ENCODE measurements around the gene VIL1. TPM values are rescaled to one million over a fixed set of nuclear protein-coding genes. Genes with fewer than 3 reads are reported as not detected.

The VIL1 gene
- total RNA-seq, 2 experiments from 2014 or later, result not detected

DNA sequence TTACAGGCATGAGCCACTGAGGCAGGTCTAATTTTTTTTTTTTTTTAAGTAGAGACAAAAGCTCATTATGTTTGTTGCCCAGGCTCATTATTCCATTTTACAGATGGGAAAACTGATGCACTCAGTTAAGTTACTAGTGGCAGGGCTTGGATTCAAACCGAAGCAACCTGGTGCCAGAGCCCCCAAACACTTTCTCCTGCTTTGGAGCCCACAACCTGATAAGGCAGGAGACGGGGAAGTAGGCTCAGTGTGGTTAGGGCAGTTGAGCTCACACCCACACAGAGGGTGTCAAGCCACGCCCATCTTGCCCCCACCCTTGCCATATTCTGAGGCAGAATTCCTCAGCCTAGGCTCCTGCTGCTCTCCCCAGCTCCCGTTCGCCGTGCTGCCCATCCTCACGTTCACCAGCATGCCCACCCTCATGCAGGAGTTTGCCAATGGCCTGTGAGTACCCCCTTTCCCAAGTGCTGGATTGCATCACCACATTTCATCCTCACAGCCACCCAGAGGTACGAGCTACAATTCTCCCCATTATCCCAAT, 25.1 kb upstream of the VIL1 start:
- ChIA-PET CTCF (interaction anchor here (0.8 to 1.1 kb wide), 6 partner anchors 37 to 124 kb away, joined by 3 to 4 read pairs (median 4); partner anchors contain the start of genes AAMP, CATIP and PNKD), POLR2A (no interaction called here)

DNA sequence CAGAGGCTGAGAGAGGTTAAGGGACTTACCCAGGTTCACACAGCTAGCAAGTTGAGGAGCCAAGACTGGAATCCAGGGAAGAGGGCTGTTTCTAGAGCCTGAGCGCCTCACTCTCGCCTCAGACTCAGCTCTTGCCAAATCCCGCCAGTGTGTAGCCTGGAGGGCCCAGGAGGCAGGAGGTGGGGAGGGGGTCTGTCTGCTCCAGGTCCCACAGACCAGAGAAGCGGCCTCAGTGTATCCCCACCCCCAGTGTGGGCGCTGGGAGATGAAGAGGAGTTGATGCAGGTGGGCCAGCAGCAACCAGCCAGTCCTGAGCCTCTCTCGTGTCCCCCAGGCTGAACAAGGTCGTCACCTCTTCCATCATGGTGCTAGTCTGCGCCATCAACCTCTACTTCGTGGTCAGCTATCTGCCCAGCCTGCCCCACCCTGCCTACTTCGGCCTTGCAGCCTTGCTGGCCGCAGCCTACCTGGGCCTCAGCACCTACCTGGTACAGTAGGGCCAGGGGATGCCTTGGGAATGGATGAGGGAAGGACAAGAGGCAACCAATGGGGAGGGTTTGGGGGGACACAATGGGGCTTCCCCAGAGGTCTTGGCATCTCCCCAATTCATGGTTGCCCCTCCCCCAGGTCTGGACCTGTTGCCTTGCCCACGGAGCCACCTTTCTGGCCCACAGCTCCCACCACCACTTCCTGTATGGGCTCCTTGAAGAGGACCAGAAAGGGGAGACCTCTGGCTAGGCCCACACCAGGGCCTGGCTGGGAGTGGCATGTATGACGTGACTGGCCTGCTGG, 24.4 kb upstream of the VIL1 start:
- POLR2A ChIA-PET, result interaction anchor here (0.5 kb wide), 1 partner anchor 175 kb away, joined by 3 read pairs; no protein-coding TSS in a partner anchor
- CTCF ChIA-PET, result interaction anchor here (0.8 to 1.6 kb wide), 7 partner anchors 38 to 125 kb away, joined by 3 to 5 read pairs (median 4); partner anchors contain the start of genes AAMP, CATIP and PNKD

DNA sequence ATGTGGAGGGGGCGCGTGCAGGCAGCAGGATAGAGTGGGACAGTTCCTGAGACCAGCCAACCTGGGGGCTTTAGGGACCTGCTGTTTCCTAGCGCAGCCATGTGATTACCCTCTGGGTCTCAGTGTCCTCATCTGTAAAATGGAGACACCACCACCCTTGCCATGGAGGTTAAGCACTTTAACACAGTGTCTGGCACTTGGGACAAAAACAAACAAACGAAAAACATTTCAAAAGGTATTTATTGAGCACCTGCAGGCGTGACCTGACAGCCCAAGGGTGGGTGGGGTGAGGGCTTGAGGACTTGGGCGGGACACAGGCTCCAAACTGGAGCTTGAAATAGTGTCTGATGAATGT, 23.9 kb upstream of the VIL1 start:
- ChIA-PET CTCF (interaction anchor here (1.1 to 1.6 kb wide), 3 partner anchors 66 to 123 kb away, joined by 3 to 5 read pairs (median 4); no protein-coding TSS in a partner anchor), POLR2A (no interaction called here)

DNA sequence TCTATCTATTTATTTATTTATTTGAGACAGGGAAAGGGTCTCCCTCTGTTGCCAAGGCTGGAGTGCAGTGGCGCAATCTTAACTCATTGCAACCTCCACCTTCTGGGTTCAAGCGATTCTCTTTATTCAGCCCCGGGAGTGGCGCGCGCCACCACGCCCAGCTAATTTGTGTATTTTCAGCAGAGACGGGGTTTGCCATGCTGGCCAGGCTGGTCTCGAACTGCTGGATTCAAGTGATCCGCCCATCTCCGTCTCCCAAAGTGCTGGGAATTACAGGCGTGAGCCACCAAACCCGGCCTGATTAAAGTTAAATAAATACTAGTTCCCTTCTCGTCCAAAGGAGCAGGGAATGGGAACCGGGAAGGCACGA, 23.5 kb upstream of the VIL1 start:
- CTCF ChIA-PET, result interaction anchor here (0.6 to 1.6 kb wide), 7 partner anchors 9 to 500 kb away, joined by 3 to 6 read pairs (median 4); partner anchors contain the start of genes AAMP and PNKD
- POLR2A ChIA-PET, result interaction anchor here (1.3 kb wide), 1 partner anchor 109 kb away, joined by 5 read pairs; no protein-coding TSS in a partner anchor

DNA sequence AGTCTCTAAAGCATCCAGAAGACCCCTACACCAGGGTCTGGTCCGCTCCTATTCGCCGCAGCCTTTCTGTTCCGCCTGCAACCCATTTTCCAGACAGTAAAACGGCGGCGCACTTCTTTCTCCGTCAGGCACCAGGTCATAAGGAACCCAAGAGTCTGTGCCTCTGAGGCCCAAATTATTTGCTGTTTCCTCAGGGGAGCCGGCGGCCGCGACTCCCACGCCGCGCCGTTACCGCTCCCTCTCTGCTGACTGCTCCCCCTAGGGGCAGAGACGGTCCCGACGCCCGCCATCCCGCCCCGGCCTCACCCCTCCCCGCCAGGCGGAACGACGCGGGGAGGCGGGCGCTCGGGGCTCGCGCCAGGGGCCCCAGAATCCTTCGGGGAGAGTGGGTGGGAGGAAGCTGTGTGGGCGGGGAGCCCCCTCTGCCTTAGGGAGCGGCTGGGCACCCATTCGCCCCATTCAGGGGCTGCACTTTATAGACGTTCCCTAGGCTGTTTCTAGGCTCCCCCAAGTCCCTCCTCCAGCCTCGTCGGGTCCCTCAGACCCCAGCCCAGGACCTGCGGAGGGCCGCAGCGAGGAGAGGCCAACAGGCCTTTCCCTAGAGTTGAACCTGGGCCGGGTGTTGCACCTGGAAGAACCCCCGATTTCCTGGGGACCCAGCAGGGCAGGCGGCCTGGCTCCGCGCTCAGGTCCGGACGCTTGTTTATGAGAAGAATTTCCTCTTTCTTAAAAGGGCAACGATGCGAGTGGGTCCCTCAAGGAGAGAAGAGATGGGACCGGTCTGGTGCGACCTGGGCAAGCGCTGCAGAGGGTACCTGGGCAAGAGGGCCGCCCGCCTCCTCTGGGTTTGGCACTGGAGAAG, 22.9 kb upstream of the VIL1 start:
- CTCF ChIA-PET, result interaction anchor here (0.6 to 1.6 kb wide), 12 partner anchors 9 to 721 kb away, joined by 3 to 6 read pairs (median 4); partner anchors contain the start of genes AAMP and PNKD
- POLR2A ChIA-PET, result interaction anchor here (1.1 to 1.5 kb wide), 3 partner anchors 10 to 126 kb away, joined by 3 to 11 read pairs (median 5); partner anchors contain the start of genes AAMP and PNKD

DNA sequence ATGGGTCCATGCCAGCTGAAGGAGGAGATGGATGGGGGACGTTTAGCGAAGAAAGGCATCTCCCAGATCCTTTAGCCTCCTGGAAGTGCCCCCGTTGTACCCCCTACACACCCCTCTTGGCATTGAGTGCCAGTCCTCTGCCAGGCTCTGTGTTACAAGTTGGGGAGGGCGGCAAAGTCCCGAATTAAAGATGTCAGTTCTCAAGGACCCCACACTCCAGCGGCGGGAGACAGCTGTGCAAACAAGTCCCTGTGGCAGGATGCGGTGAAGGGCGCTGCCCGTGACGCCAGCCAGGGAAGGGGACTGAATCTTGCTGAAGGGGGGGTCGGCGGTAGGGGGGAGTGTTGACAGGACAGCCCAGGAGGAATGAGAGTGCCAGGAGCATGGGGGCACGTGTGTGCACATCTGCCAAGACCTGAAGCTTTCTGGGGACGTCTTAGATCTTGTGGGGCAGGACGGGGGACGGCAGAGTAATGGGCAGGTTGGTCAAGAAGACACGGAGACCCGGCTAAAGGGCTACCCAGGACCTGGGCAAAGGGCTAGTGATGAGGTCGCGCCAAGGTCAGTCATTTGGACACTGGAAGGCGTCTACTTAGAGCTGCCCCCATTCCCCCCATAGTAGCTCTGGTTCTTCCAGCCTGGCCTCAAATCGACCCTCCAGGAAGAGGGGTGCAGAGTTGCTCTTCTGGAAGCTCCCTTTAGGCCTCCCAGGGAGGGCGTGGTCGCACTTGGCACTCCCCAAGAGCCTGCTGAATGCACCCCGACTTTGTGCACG, 22.0 kb upstream of the VIL1 start:
- POLR2A ChIA-PET, result interaction anchor here (1.1 to 1.5 kb wide), 4 partner anchors 9 to 127 kb away, joined by 3 to 11 read pairs (median 5); partner anchors contain the start of genes AAMP and PNKD
- CTCF ChIA-PET, result interaction anchor here (0.6 to 1.6 kb wide), 12 partner anchors 8 to 720 kb away, joined by 3 to 6 read pairs (median 4); partner anchors contain the start of genes AAMP and PNKD

DNA sequence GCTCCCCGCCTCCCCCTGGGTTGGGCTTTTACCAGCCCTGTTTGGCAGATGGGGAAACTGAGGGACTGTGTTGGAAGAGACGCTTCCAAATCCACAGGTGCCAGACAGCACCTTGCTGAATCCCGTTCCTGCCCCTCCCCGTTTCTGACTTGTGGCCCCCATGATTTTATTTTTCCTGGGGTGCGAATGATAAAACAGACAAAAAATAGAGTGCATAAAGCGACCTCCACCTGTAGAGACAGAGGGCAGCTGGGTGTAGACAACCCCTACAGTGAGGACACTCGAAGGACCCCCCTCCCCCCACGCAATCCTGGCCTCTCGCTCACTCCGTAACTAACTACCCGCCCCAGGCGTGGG, 21.5 kb upstream of the VIL1 start:
- CTCF ChIA-PET, result interaction anchor here (1.0 to 1.6 kb wide), 3 partner anchors 10 to 111 kb away, joined by 3 to 6 read pairs (median 3); no protein-coding TSS in a partner anchor
- POLR2A ChIA-PET, result interaction anchor here (1.2 to 1.5 kb wide), 2 partner anchors 8 to 10 kb away, joined by 5 to 11 read pairs; no protein-coding TSS in a partner anchor

DNA sequence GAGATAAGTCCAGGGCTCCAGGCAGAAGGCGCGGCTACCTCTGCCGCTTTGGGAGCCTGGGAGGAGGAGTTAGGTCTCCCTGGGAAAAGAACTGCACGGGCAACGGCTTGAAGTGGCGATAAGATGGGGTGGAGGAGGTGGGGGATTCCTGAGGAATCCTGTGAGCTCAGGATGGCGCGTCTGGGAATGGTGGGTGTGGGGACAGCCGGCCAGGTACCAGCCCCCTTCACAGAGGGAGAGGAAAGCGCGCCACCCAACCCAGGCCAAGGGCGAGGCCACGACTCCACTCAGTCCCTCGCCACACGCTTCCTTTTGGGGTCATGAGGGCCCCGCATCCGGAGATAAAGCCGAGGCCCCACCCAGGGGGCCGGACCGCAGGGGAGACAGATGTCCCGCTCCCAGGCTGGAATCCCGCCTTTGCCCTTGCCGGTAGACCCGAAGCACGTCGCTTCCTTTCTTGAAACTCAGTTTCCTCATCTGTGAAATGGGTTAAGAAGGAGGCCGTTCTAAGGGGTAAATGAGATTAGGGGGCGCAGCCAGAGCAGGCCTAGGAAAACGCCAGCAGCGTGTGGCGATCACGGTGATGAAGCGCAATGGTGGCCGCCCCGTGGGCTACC, 21.0 kb upstream of the VIL1 start:
- ChIA-PET CTCF (interaction anchor here (1.0 to 1.6 kb wide), 3 partner anchors 9 to 112 kb away, joined by 3 to 6 read pairs (median 3); no protein-coding TSS in a partner anchor), POLR2A (interaction anchor here (1.2 to 1.5 kb wide), 2 partner anchors 8 to 9 kb away, joined by 5 to 11 read pairs; no protein-coding TSS in a partner anchor)

DNA sequence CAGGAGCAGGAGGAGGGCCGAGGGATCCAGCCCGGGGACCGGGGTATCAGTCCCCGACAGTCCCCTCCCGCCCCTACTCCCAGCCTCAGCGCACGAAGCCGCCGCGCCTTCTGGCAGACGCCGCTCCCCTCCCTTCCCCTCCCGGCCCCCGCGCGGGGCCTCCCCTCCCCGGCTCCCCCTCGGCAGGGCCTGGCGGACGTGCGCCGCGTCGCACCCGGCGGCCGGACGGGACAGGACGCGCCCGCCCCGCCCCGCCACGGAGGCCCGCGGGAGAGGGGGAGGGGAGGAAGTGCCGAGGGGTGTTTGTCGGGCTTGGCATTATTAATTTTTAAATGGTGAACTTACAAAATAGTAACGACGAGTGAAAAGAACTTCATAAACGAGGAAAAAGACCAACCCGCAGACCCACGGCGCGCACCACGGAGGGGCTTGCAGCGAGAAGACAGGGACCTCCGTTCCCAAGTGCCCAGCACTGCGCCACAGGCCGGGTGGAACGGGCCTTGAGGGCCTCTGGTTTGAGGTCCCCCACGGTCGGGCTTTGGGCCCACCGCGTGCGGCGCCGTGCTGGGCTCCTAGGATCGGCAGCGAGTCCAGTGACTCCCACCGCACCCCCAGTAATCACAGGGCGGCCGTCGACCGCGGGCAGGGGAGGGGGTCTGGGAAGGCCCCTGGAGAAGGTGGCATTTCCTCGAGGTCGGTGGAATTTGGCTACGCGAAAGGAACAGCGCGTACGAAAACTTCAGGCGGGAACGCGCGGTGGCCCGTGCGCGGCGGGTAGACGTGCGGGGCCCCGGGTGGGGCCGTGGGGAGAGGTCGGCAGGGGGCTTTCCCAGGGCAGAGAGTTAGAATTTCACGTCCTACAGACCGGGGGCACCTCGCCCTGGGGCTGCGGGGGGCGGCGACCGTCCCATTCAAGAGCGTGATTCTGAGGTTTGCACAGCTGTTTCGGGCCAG, 20.2 kb upstream of the VIL1 start:
- ChIA-PET POLR2A (no interaction called here), CTCF (interaction anchor here (1.6 kb wide), 1 partner anchor 8 kb away, joined by 6 read pairs; no protein-coding TSS in a partner anchor)

DNA sequence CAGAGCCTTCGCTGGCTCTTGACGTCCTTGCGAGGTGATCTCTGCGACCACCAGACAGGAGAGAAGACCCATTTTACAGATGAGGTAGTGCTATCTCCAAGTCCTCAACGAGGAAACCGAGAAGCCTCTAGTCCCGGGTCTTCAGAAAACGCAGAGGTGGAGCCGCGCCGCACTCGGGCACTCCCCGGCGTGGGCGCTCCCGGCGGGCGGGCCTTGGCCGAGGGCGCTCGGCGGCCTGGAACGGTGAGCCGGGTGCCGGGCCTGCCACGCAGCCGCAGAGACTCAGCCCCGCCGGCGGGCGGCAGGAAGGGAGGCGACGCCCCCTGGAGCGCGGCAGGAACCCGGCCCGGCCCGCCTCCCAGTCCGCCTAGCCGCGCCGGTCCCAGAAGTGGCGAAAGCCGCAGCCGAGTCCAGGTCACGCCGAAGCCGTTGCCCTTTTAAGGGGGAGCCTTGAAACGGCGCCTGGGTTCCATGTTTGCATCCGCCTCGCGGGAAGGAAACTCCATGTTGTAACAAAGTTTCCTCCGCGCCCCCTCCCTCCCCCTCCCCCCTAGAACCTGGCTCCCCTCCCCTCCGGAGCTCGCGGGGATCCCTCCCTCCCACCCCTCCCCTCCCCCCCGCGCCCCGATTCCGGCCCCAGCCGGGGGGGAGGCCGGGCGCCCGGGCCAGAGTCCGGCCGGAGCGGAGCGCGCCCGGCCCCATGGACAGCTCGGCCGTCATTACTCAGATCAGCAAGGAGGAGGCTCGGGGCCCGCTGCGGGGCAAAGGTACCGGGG, 19.3 kb upstream of the VIL1 start, which contains the start of gene CTDSP1:
TSS of gene CTDSP1 (plus strand) at position 478 of the 776 bp plus-strand sequence. CDS start at position 701, 223 bp downstream.
- CTCF ChIA-PET, result interaction anchor here (0.7 to 1.1 kb wide), 3 partner anchors 109 to 170 kb away, joined by 3 to 4 read pairs (median 3); partner anchors contain the start of genes AAMP and PNKD
- POLR2A ChIA-PET, result interaction anchor here (0.6 to 0.7 kb wide), 2 partner anchors 853 to 879 kb away, joined by 3 to 4 read pairs; partner anchors contain the start of gene TUBA4B

DNA sequence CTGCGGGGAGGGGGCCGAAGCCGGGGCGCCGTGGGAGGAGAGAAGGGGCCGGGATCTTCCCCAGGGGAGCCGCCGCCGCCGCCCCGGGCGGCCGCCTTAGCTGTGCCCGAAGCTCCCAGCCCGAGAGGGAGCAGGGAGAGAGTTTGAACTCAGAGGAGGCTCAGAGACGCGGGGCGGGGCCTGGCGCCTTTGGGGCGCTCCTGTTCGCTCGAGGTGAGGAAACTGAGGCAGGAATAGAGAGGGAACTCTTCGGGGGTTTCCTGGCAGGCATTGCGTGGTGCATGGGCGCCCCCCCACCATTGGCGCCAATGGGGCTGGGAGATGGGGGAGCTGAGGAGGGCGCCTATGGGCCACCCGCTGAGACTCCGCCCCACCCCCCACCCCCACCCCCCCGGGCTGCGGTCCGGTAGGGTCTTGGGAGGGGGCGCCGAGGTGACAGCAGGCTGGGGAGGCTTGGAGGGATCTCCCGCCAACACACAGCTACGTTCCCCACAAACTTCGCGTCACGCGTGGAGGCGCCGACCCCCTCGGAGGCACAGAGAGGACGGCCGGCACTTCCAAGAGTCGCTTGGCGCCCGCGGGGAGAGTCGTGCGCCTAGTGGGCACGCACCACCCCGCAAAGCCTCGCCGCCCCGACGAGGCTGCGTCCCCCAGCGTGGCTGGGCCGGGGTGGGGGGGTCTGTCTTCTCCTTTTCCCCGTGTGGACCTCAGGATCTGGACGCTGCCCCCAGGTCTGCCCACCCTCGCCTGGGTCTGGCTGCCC, 18.6 kb upstream of the VIL1 start:
- CTCF ChIA-PET, result interaction anchor here (0.7 to 1.1 kb wide), 3 partner anchors 110 to 171 kb away, joined by 3 to 4 read pairs (median 3); partner anchors contain the start of genes AAMP and PNKD
- POLR2A ChIA-PET, result interaction anchor here (0.6 to 0.7 kb wide), 2 partner anchors 853 to 878 kb away, joined by 3 to 4 read pairs; partner anchors contain the start of gene TUBA4B

DNA sequence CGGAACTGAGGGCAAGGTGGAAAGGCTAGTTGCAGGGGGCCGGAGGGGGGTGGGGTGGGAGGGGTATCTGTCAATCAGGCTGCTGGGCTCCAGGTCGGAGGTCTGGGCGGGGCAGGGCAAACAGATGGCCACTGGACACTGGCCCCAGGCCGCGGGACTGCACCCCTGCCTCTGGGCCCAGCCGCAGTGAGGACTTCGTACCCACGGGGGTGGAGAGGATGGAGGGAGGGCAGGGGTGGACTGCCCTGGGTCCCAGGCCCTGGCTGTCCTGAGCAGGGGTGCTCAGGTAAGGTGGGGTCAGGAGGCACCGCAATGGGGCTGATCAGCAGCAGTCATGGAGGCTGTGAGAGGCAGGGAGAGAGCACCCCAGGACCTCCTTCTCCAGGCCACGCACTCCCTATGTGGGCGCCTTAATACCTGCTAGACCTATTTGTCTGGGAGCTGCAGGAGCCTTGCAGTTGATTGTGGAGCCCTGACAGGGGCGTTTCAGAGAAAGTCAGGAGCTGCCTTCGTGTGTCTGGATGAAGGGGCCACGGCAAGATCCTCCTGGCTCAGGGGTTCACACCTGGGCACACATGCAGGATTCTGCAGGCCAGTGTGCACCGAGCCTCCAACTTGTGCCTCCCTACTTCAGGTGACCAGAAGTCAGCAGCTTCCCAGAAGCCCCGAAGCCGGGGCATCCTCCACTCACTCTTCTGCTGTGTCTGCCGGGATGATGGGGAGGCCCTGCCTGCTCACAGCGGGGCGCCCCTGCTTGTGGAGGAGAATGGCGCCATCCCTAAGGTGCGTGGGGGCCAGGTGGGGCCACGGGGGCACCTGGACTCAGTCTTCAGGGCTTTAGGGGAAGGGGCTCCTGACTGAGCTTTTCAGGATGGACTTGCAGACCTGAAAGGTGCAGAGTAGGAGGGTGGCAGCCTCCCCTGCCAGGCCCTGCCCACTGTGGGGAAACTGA, 17.7 kb upstream of the VIL1 start:
- POLR2A ChIA-PET, result no interaction called here
- CTCF ChIA-PET, result interaction anchor here (1.0 kb wide), 1 partner anchor 114 kb away, joined by 3 read pairs; no protein-coding TSS in a partner anchor

DNA sequence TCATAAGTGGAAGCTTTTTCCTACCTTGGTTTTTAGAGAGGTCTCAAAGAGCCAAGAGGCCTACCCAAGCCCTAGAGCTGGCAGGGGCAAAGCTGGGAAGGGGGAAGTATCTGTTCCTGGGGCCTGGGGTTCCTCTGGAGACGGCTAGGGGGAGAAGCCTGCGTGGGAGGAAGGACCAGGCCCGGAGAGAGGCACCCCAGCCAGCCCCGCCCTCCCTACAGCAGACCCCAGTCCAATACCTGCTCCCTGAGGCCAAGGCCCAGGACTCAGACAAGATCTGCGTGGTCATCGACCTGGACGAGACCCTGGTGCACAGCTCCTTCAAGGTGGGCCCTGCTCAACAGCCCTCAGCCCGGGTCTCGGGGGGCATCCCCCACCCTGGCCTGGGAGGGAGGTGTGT, 17.0 kb upstream of the VIL1 start:
- CTCF ChIA-PET, result interaction anchor here (1.0 kb wide), 1 partner anchor 115 kb away, joined by 3 read pairs; no protein-coding TSS in a partner anchor
- POLR2A ChIA-PET, result no interaction called here

DNA sequence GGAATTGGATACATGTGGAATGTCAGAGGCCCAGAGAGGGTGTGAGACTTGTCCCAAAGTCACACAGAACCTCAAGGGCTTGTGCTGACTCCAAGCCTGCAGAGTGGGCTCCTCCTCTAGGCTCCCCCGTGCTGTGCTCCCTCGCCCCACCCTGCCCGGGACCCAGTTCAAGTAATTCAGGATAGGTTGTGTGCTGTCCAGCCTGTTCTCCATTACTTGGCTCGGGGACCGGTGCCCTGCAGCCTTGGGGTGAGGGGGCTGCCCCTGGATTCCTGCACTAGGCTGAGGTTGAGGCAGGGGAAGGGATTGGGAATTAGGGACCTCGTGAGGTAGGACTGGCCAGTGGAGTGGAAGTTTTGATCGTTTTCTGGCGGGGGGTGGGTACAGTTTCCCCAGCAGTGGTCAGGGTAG, 16.4 kb upstream of the VIL1 start:
- ChIA-PET CTCF (no interaction called here), POLR2A (no interaction called here)

All from activated CD8-positive, alpha-beta memory T cell treated with anti-CD3 and anti-CD28 coated beads for 36 hours (primary cell).